K562 (cell line): ENCODE results near the gene EIF1B. TPM values are rescaled to one million over a fixed set of nuclear protein-coding genes. Genes with fewer than 3 reads are reported as not detected.

Experiments used
- BCL6 ChIP-seq: fragments of 250-450 bp; sonication (Bioruptor Pico); IDR thresholded peaks from 2 replicates; pipeline ENCODE4 v1.4.0; 2020
- FOXP4 ChIP-seq: sonication (generic); formaldehyde crosslinking; IDR thresholded peaks from 2 replicates; pipeline ENCODE4 v1.8.0; 2022; ENCODE audit warnings: mild to moderate bottlenecking, missing genetic modification reagents, borderline replicate concordance
- MGA ChIP-seq: fragments of 450-650 bp; IDR thresholded peaks from 2 replicates; pipeline ENCODE4 v1.6.1; 2016; ENCODE audit warnings: mild to moderate bottlenecking, moderate library complexity
- MXD1 ChIP-seq: fragments of 250-450 bp; sonication (Bioruptor Pico); IDR thresholded peaks from 2 replicates; pipeline ENCODE4 v1.8.0; 2021; ENCODE audit warnings: borderline replicate concordance, mild to moderate bottlenecking, moderate library complexity; ENCODE audit not compliant: poor library complexity, severe bottlenecking
- RAD21 ChIP-seq, 2 experiments: fragments of 250-450 bp in 1 of 2; fragments of 450-650 bp in 1 of 2; sonication (Bioruptor Pico) in 1 of 2; formaldehyde crosslinking in 1 of 2; IDR thresholded peaks in 1 of 2; conservative IDR thresholded peaks in 1 of 2; 2 replicates each; pipeline versions ENCODE4 v1.4.0 to v1.8.0; 2020 to 2022; ENCODE audit warnings: mild to moderate bottlenecking in 2 of 2, moderate library complexity in 1 of 2
- RBM17 ChIP-seq: fragments of 200-400 bp; formaldehyde crosslinking; IDR thresholded peaks from 2 replicates; pipeline ENCODE4 v1.6.1; 2017; ENCODE audit warnings: low read depth, mild to moderate bottlenecking, low read length, borderline replicate concordance
- ZBTB33 ChIP-seq: sonication (generic); formaldehyde crosslinking; IDR thresholded peaks from 2 replicates; pipeline ENCODE4 v1.8.1; 2023; ENCODE audit warnings: mild to moderate bottlenecking, missing genetic modification reagents
- ZBTB8A ChIP-seq: fragments of 450-650 bp; IDR thresholded peaks from 2 replicates; pipeline ENCODE4 v1.6.1; 2018; ENCODE audit warnings: mild to moderate bottlenecking, moderate library complexity; ENCODE audit not compliant: partially characterized antibody
- ZNF655 ChIP-seq: fragments of 250-450 bp; sonication (Bioruptor Pico); IDR thresholded peaks from 2 replicates; pipeline ENCODE4 v1.5.0; 2021
- polyA plus RNA-seq, 8 experiments: library from polyadenylated mRNA; depleted of rRNA in 4 of 8; stranded (reverse) in 5 of 8; unstranded in 3 of 8; fragments of >200 nt; fragmentation: Nextera tagmentation in 2 of 8; fragmentation: Illumina TruSeq in 1 of 8; extraction: Ambion mirVana in 2 of 8; extraction: Trizol in 1 of 8; gene quantifications; 2 replicates each; pipeline versions ENCODE4 v1.2.1 to v1.2.3, GENCODE V29; 2011 to 2014; ENCODE audit warnings: inconsistent platforms in 1 of 8, missing spikeins in 1 of 8
- total RNA-seq, 7 experiments: library from RNA; depleted of rRNA in 6 of 7; stranded (reverse); fragments of >200 nt in 6 of 7; fragmentation: Illumina TruSeq in 2 of 7; extraction: Trizol in 2 of 7; gene quantifications; 2 replicates each; pipeline versions ENCODE4 v1.2.1 to v1.2.3, GENCODE V29; 2011 to 2021; ENCODE audit warnings: low replicate concordance in 1 of 7

Gene EIF1B
- total and polyA plus RNA-seq, 9 of the 15 experiments (the other 6 are each of a cell fraction or from before 2014, with no cell fraction given), result 18.1 to 184 (median 78.9) TPM

GRCh38 chr3:40307176-40307575 is 2.3 kb upstream of the EIF1B start (continued):
- TF ChIP-seq FOXP4, result no peak
- no peak for TF ChIP-seq ZBTB8A
- TF ChIP-seq ZBTB33 (CRISPR knock-in tag), result no peak
- no peak for TF ChIP-seq MXD1 (CRISPR knock-in tag)
- no peak for TF ChIP-seq RAD21 (CRISPR knock-in tag; conservative IDR thresholded peaks at IDR 0.05 in 1 of 2, IDR thresholded peaks at IDR 0.05 in 1 of 2)
- TF ChIP-seq MGA, result no peak
- TF ChIP-seq RBM17, result no peak
- TF ChIP-seq ZNF655 (CRISPR knock-in tag), result no peak
- TF ChIP-seq BCL6, result no peak
